GM19468 (cell line): Measurements from ENCODE around the gene PRMT7.

ENCODE experiments used
- ATAC-seq: cut with Tn5 transposase; IDR thresholded peaks from one replicate; pipeline ENCODE4 v1.9.1; 2021; ENCODE audit warnings: mild to moderate bottlenecking, moderate library complexity, moderate number of reproducible peaks; ENCODE audit not compliant: unreplicated experiment; ENCODE audit errors: extremely low read depth

PRMT7 gene

GRCh38 chr16:68310774-68311511 is at the start of gene PRMT7, which contains the start of gene SLC7A6OS:
PRMT7 (plus strand) TSS chr16:68311019; CDS start chr16:68315980, 4,961 bp downstream.
SLC7A6OS (minus strand) TSS chr16:68310946; CDS start chr16:68310926, 20 bp downstream.
- peak; percentile 66 for ATAC-seq

GRCh38 chr16:68263559-68264127 is 47.2 kb upstream of the PRMT7 start:
- no peak for ATAC-seq

- peak; percentile 33 for ATAC-seq
Measured at GRCh38 chr16:68264128-68265077, 46.4 kb upstream of the PRMT7 start, which contains the start of gene SLC7A6. SLC7A6 (plus strand) TSS chr16:68264526; CDS start chr16:68274727, 10,201 bp downstream.

GRCh38 chr16:68265078-68265920 is 45.5 kb upstream of the PRMT7 start:
- no peak for ATAC-seq

GRCh38 chr16:68267612-68268405 is 43.0 kb upstream of the PRMT7 start:
- no peak for ATAC-seq

GRCh38 chr16:68269793-68270192 is 41.0 kb upstream of the PRMT7 start:
- no peak for ATAC-seq

GRCh38 chr16:68270353-68270752 is 40.5 kb upstream of the PRMT7 start:
- no peak for ATAC-seq

GRCh38 chr16:68272507-68273209 is 38.2 kb upstream of the PRMT7 start:
- no peak for ATAC-seq

GRCh38 chr16:68273459-68273858 is 37.4 kb upstream of the PRMT7 start:
- ATAC-seq: no peak

GRCh38 chr16:68273896-68274295 is 36.9 kb upstream of the PRMT7 start:
- ATAC-seq: no peak

GRCh38 chr16:68274441-68274840 is 36.4 kb upstream of the PRMT7 start:
- no peak for ATAC-seq

- ATAC-seq: no peak
Measured at GRCh38 chr16:68275611-68276191, 35.1 kb upstream of the PRMT7 start.

GRCh38 chr16:68276223-68276622 is 34.6 kb upstream of the PRMT7 start:
- ATAC-seq: no peak

GRCh38 chr16:68279726-68280558 is 30.9 kb upstream of the PRMT7 start:
- ATAC-seq: no peak

- no peak for ATAC-seq
Measured at GRCh38 chr16:68281368-68282063, 29.3 kb upstream of the PRMT7 start.

GRCh38 chr16:68282064-68282452 is 28.8 kb upstream of the PRMT7 start:
- ATAC-seq: no peak

GRCh38 chr16:68283346-68283745 is 27.5 kb upstream of the PRMT7 start:
- ATAC-seq: no peak
